OCI-LY7 (cell line): ENCODE data around the gene TWIST2. TPM values are rescaled to one million over a fixed set of nuclear protein-coding genes. Genes with fewer than 3 reads are reported as not detected.

Source experiments
- BruUV-seq: library from RNA; stranded (reverse); fragments of 400-500 nt; replicated peaks from 2 replicates; lab custom pipeline; 2021; lab: Mats Ljungman, UMichigan
- CTCF ChIA-PET: fragments of 300-600 bp; sonication (Branson Sonifier 250); formaldehyde crosslinking; loops from one replicate; lab custom pipeline; 2022; ENCODE audit warnings: antibody characterized with exemption; ENCODE audit not compliant: unreplicated experiment; lab: Charles Lee
- POLR2A ChIA-PET: fragments of 300-600 bp; sonication (Branson Sonifier 250); formaldehyde crosslinking; loops from one replicate; lab custom pipeline; 2022; ENCODE audit warnings: antibody characterized with exemption; lab: Charles Lee
- DNase-seq: peaks from one replicate; pipeline ENCODE4 v3.0.0-alpha.2; 2015; ENCODE audit warnings: low spot score
- H2AFZ ChIP-seq: fragments of 200-600 bp; sonication (generic), shearing (Covaris generic); 2 replicates; pipeline ENCODE4 v1.6.1; 2014; ENCODE audit warnings: mild to moderate bottlenecking, antibody characterized with exemption, low read length, moderate library complexity
- H3K27ac ChIP-seq: fragments of 200-600 bp; sonication (generic); 2 replicates; pipeline ENCODE4 v1.5.1; 2014; ENCODE audit warnings: mixed run types, low read depth, mild to moderate bottlenecking, moderate library complexity, low read length, inconsistent platforms; ENCODE audit not compliant: poor library complexity, severe bottlenecking
- H3K36me3 ChIP-seq: fragments of 200-600 bp; sonication (generic); 2 replicates; pipeline ENCODE4 v1.6.1; 2014; ENCODE audit warnings: mild to moderate bottlenecking, antibody characterized with exemption, low read length, moderate library complexity, mixed read lengths; ENCODE audit not compliant: insufficient read depth
- H3K4me1 ChIP-seq: fragments of 200-600 bp; sonication (generic); 2 replicates; pipeline ENCODE4 v1.5.1; 2014; ENCODE audit warnings: mild to moderate bottlenecking, low read length; ENCODE audit not compliant: insufficient read depth, poor library complexity, severe bottlenecking
- H3K4me2 ChIP-seq: fragments of 200-600 bp; sonication (generic); 2 replicates; pipeline ENCODE4 v1.6.1; 2014; ENCODE audit warnings: mild to moderate bottlenecking, low read length
- H3K4me3 ChIP-seq: fragments of 200-600 bp; sonication (generic); 2 replicates; pipeline ENCODE4 v1.5.1; 2014; ENCODE audit warnings: mild to moderate bottlenecking, low read depth, low read length; ENCODE audit not compliant: poor library complexity, severe bottlenecking
- H3K79me2 ChIP-seq: fragments of 200-600 bp; sonication (generic); 2 replicates; pipeline ENCODE4 v1.6.1; 2016; ENCODE audit warnings: low read depth, mild to moderate bottlenecking, low read length, moderate library complexity, mixed read lengths; ENCODE audit not compliant: insufficient read depth
- H3K9me2 ChIP-seq: fragments of 200-600 bp; sonication (generic); 2 replicates; pipeline ENCODE4 v1.6.1; 2016; ENCODE audit warnings: mild to moderate bottlenecking, low read length, mixed read lengths; ENCODE audit not compliant: insufficient read depth
- H3K9me3 ChIP-seq: fragments of 200-600 bp; sonication (generic); 2 replicates; pipeline ENCODE4 v1.6.1; 2014; ENCODE audit warnings: mild to moderate bottlenecking, mixed run types, low read length, mixed read lengths
- H4K20me1 ChIP-seq: fragments of 200-600 bp; sonication (generic); 2 replicates; pipeline ENCODE4 v1.6.1; 2014; ENCODE audit warnings: mild to moderate bottlenecking, antibody characterized with exemption, low read length, moderate library complexity, mixed read lengths; ENCODE audit not compliant: insufficient read depth
- CTCF ChIP-seq: fragments of 200-600 bp; sonication (generic); conservative IDR thresholded peaks from 2 replicates; pipeline ENCODE4 v1.5.1; 2014; ENCODE audit warnings: mild to moderate bottlenecking, antibody characterized with exemption, low read length, moderate library complexity, mixed read lengths
- EZH2phosphoT487 ChIP-seq: fragments of 200-600 bp; sonication (generic); IDR thresholded peaks from 2 replicates; pipeline ENCODE4 v1.6.1; 2018; ENCODE audit warnings: low read depth, borderline replicate concordance, mild to moderate bottlenecking, mixed run types, antibody characterized with exemption, low read length, moderate library complexity, mixed read lengths
- intact Hi-C: fragments of 100-400 bp; cut with micrococcal nuclease; formaldehyde crosslinking; loops from one replicate; pipeline ENCODE4 v1.10.0; 2022; ENCODE audit not compliant: unreplicated experiment
- total RNA-seq, 2 experiments: library from RNA; depleted of rRNA in 1 of 2; stranded (reverse); fragments of >200 nt in 1 of 2; shearing (Covaris generic) in 1 of 2; gene quantifications; 2 replicates each; pipeline ENCODE4 v1.2.3, GENCODE V29; 2014 to 2022

The TWIST2 gene
- total RNA-seq, 2 experiments from 2014 or later: not detected

GRCh38 chr2:238897122-238897880 is 49.4 kb downstream of the TWIST2 start:
- Histone ChIP-seq H3K9me2 (no peaks in the 10 kb centered on the region), H3K79me2 (no peaks in the 10 kb centered on the region), H3K36me3 (no peaks in the 10 kb centered on the region), H3K4me2 (no peak overlapping the region), H2AFZ (no peak overlapping the region), H4K20me1 (no peaks in the 10 kb centered on the region), H3K9me3 (no peaks in the 10 kb centered on the region), H3K4me3 (no peak overlapping the region), H3K27ac (no peak overlapping the region), H3K4me1 (no peaks in the 10 kb centered on the region)
- ChIA-PET POLR2A (no interaction called here), CTCF (no interaction called here)
- DNase-seq: no peak
- intact Hi-C loops: no loop called here
- BruUV-seq: no TSS peak
- TF ChIP-seq EZH2phosphoT487: no peak
- no peak for TF ChIP-seq CTCF

- TF ChIP-seq CTCF (no peak), EZH2phosphoT487 (no peak)
- no peak for DNase-seq
- Histone ChIP-seq H3K4me2 (no peak overlapping the region), H3K27ac (no peak overlapping the region), H4K20me1 (no peaks in the 10 kb centered on the region), H3K36me3 (no peaks in the 10 kb centered on the region), H3K79me2 (no peaks in the 10 kb centered on the region), H3K4me1 (no peaks in the 10 kb centered on the region), H3K9me2 (no peaks in the 10 kb centered on the region), H3K9me3 (no peaks in the 10 kb centered on the region), H3K4me3 (no peak overlapping the region), H2AFZ (no peak overlapping the region)
- intact Hi-C loops: no loop called here
- CTCF ChIA-PET: no interaction called here
- POLR2A ChIA-PET: no interaction called here
- no TSS peak for BruUV-seq
Measured at GRCh38 chr2:238897911-238898311, 50.0 kb downstream of the TWIST2 start.

GRCh38 chr2:238898534-238899281 is 50.8 kb downstream of the TWIST2 start:
- ChIA-PET POLR2A (no interaction called here), CTCF (no interaction called here)
- intact Hi-C loops: no loop called here
- Histone ChIP-seq H3K4me2 (no peak overlapping the region), H4K20me1 (no peaks in the 10 kb centered on the region), H3K4me1 (no peaks in the 10 kb centered on the region), H2AFZ (no peak overlapping the region), H3K4me3 (no peak overlapping the region), H3K36me3 (no peaks in the 10 kb centered on the region), H3K79me2 (no peaks in the 10 kb centered on the region), H3K9me2 (no peaks in the 10 kb centered on the region), H3K9me3 (no peaks in the 10 kb centered on the region), H3K27ac (no peak overlapping the region)
- DNase-seq: no peak
- TF ChIP-seq EZH2phosphoT487 (no peak), CTCF (no peak)
- BruUV-seq: no TSS peak
